Kidney (tissue), 22 donors: Measurements from ENCODE around the gene GJB2. TPM values are rescaled to one million over a fixed set of nuclear protein-coding genes. Genes with fewer than 3 reads are reported as not detected.
A peak's percentile ranks its signal among the peaks of the same experiment; 100 is the strongest.

Source experiments
- DNase-seq, 5 donors: peaks; one replicate each; pipeline ENCODE4 v3.0.0-alpha.2; 2013 to 2020
- FAIRE-seq: peaks from 2 replicates; lab custom pipeline; 2012; peaks lifted over from hg19 to GRCh38; lab: Jason Lieb, UNC
- H3K27ac ChIP-seq, 2 donors: one replicate each; pipeline ENCODE4 v1.7.0; 2013; ENCODE audit warnings: low read depth in 2 of 2, low read length in 2 of 2, inconsistent platforms in 1 of 2
- H3K27me3 ChIP-seq: one replicate; pipeline ENCODE4 v1.7.1; 2013; ENCODE audit warnings: low read length, inconsistent platforms; ENCODE audit not compliant: control insufficient read depth, insufficient read depth
- H3K36me3 ChIP-seq, 3 donors: one replicate each; pipeline versions ENCODE4 v1.7.0 to v1.7.1; 2013; ENCODE audit warnings: low read length in 3 of 3, control low read depth in 1 of 3, inconsistent platforms in 1 of 3; ENCODE audit not compliant: insufficient read depth in 3 of 3, control insufficient read depth in 2 of 3
- H3K4me1 ChIP-seq, 3 donors: one replicate each; pipeline versions ENCODE4 v1.7.0 to v1.7.1; 2013; ENCODE audit warnings: low read length in 3 of 3, inconsistent platforms in 1 of 3, low read depth in 1 of 3; ENCODE audit not compliant: control insufficient read depth in 2 of 3, insufficient read depth in 2 of 3
- H3K4me3 ChIP-seq, 3 donors: one replicate each; pipeline versions ENCODE4 v1.7.0 to v1.8.1; 2013; ENCODE audit warnings: low read length in 3 of 3, control low read depth in 1 of 3, inconsistent platforms in 1 of 3
- H3K9ac ChIP-seq, 3 donors: one replicate each; pipeline versions ENCODE4 v1.7.0 to v1.7.1; 2013; ENCODE audit warnings: low read length in 3 of 3, control low read depth in 1 of 3, inconsistent platforms in 1 of 3
- H3K9me3 ChIP-seq, 3 donors: one replicate each; pipeline versions ENCODE4 v1.7.0 to v1.7.1; 2013; ENCODE audit warnings: low read length in 3 of 3, control low read depth in 1 of 3, inconsistent platforms in 1 of 3; ENCODE audit not compliant: control insufficient read depth in 2 of 3, insufficient read depth in 1 of 3
- intact Hi-C: fragments of 100-400 bp; cut with DNase I; formaldehyde crosslinking; loops from one replicate; pipeline ENCODE4 v1.11.1; 2022
- long read RNA-seq, 10 donors: library from polyadenylated mRNA in 1 of 10; unstranded in 1 of 10; transcript quantifications; one replicate each; pipeline ENCODE4 v2.0.0 and lab custom pipeline, GENCODE V29; 2021 to 2026
- polyA plus RNA-seq: library from polyadenylated mRNA; stranded (reverse); fragments of 350-450 nt; fragmentation: Illumina TruSeq; extraction: RNeasy Lipid Tissue Mini Kit (QIAGEN cat#74804); gene quantifications from one replicate; pipeline ENCODE4 v1.2.3, GENCODE V29; 2014; ENCODE audit warnings: low read depth, low replicate concordance; ENCODE audit not compliant: insufficient read depth
- total RNA-seq: library from RNA; stranded (reverse); fragmentation: NEBNext Ultra II Directional; extraction: Animal tissue kit (Norgen Biotek cat#: 25700); gene quantifications from one replicate; pipeline ENCODE4 v1.2.1, GENCODE V29; 2021
- TF ChIP-seq, protein P1 (sequence below): IDR thresholded peaks from 3 replicates; pipeline ENCODE4 v1.5.1; 2012; ENCODE audit warnings: mild to moderate bottlenecking, moderate library complexity, borderline replicate concordance; ENCODE audit not compliant: insufficient read depth; ENCODE audit errors: extremely low read depth
- donor health status: control.
- donor health status: control.
- donor health status: control.
- donor health status: control.
- donor health status: control.
- donor health status: DM: yes; HTN: yes; CAD: no.
- donor health status: Normal renal cell carcinoma (clear cell type).

The GJB2 gene
- total RNA-seq: 5.0 TPM
- polyA plus RNA-seq: 13.1 TPM
- long read RNA-seq, donor 1, partial matches to known transcripts: 0 of 3 reads
- long read RNA-seq, donor 1, other reads (novel, unspliced or antisense): 0 of 3 reads
- long read RNA-seq, donor 2, partial matches to known transcripts: 0 of 4 reads
- long read RNA-seq, donor 2, other reads (novel, unspliced or antisense): 0 of 4 reads
- long read RNA-seq, donor 3, partial matches to known transcripts: 0 of 5 reads
- long read RNA-seq, donor 3, other reads (novel, unspliced or antisense): 0 of 5 reads
- long read RNA-seq, donor 4, partial matches to known transcripts: 0 of 3 reads
- long read RNA-seq, donor 4, other reads (novel, unspliced or antisense): 0 of 3 reads
- long read RNA-seq, donor 5: 0 reads
- long read RNA-seq, donor 6: 0 reads
- long read RNA-seq, donor 7, transcript GJB2-202 (2 exons, 2,290 nt): major isoform, 9 of 9 reads
- long read RNA-seq, donor 7, partial matches to known transcripts: 0 of 9 reads
- long read RNA-seq, donor 7, other reads (novel, unspliced or antisense): 0 of 9 reads
- long read RNA-seq, donor 8: 0 reads
- long read RNA-seq, donor 9, partial matches to known transcripts: 0 of 2 reads
- long read RNA-seq, donor 9, other reads (novel, unspliced or antisense): 0 of 2 reads
- long read RNA-seq, donor 10, partial matches to known transcripts: 0 of 4 reads
- long read RNA-seq, donor 10, other reads (novel, unspliced or antisense): 0 of 4 reads

DNA sequence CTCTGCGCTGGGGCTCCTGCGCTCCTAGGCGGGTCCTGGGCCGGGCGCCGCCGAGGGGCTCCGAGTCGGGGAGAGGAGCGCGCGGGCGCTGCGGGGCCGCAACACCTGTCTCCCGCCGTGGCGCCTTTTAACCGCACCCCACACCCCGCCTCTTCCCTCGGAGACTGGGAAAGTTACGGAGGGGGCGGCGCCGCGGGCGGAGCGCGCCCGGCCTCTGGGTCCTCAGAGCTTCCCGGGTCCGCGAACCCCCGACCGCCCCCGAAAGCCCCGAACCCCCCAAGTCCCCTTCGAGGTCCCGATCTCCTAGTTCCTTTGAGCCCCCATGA lies at the start of gene GJB2:
GJB2 (minus strand) TSS at position 103 of the 326 bp plus-strand sequence. CDS start 3,357 bp downstream, outside the sequence.
- Histone ChIP-seq H3K36me3 (no peaks in the 10 kb centered on the region), H3K9me3 (no peaks in the 10 kb centered on the region), H3K27me3 (peaks cover 24% of the 10 kb centered on the region), H3K27ac (peak within 1 kb of the TSS in 1 of 2 donors; percentile 72), H3K4me3 (peak within 1 kb of the TSS; percentile 34 to 70 (median 34)), H3K9ac (peak within 1 kb of the TSS in 1 of 3 donors; percentile 51), H3K4me1 (peaks cover 3 to 7% (median 4%) of the 10 kb centered on the region in 3 donors)
- DNase-seq: peak in 3 of 5 donors; percentile 29 to 75 (median 55)
- TF ChIP-seq, protein P1, sequence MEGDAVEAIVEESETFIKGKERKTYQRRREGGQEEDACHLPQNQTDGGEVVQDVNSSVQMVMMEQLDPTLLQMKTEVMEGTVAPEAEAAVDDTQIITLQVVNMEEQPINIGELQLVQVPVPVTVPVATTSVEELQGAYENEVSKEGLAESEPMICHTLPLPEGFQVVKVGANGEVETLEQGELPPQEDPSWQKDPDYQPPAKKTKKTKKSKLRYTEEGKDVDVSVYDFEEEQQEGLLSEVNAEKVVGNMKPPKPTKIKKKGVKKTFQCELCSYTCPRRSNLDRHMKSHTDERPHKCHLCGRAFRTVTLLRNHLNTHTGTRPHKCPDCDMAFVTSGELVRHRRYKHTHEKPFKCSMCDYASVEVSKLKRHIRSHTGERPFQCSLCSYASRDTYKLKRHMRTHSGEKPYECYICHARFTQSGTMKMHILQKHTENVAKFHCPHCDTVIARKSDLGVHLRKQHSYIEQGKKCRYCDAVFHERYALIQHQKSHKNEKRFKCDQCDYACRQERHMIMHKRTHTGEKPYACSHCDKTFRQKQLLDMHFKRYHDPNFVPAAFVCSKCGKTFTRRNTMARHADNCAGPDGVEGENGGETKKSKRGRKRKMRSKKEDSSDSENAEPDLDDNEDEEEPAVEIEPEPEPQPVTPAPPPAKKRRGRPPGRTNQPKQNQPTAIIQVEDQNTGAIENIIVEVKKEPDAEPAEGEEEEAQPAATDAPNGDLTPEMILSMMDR: no peak
- intact Hi-C loops: no loop called here
- FAIRE-seq: no peak

DNA sequence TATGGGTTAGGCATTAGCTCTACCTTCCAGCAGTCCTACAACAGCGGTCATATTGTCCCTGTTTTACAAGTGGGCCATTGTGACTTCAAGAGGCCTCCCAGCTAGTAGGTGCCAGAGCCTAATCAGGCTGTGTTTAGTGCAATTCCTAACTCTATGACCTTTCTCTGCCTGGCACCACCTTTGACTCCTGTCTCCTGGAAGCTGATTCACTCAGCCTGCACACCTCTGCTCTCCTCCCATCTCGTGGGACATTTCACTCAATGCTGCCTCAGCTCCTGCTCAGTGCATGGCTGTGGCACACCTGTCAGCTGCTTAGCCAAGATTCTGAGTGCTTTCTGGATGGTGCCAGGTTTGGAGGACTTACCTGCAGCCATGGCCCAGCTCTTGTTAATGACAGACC lies 48.9 kb upstream of the GJB2 start:
- DNase-seq: no peak
- H3K4me3 ChIP-seq: no peak overlapping the region
- no peaks in the 10 kb centered on the region for H3K36me3 ChIP-seq
- H3K4me1 ChIP-seq: no peaks in the 10 kb centered on the region
- TF ChIP-seq, protein P1: no peak
- H3K27me3 ChIP-seq: no peaks in the 10 kb centered on the region
- no peak overlapping the region for H3K27ac ChIP-seq
- no peak overlapping the region for H3K9ac ChIP-seq
- intact Hi-C loops: no loop called here
- FAIRE-seq: no peak
- H3K9me3 ChIP-seq: no peaks in the 10 kb centered on the region

DNA sequence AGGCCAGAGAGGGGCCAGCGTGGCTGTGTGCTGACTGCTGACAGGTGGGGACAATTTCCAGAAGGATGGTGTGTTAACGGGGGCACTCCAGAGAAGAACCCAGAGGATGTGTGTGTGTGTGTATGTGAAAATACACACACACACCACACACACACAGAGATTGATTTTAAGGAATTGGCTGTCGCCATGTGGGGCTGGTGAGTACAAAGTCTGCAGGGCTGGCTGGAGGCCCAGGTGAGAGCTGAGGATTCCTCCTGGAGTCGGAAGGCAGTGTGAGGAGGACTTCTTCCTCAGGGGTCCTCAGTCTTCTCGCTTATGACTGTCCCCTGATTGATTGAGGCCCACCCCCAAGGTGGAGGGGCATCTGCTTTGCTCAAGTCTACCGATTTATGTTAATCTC lies 47.0 kb upstream of the GJB2 start:
- Histone ChIP-seq H3K4me3 (no peak overlapping the region), H3K27me3 (no peaks in the 10 kb centered on the region), H3K27ac (no peak overlapping the region), H3K4me1 (no peaks in the 10 kb centered on the region), H3K9me3 (no peaks in the 10 kb centered on the region), H3K9ac (no peak overlapping the region), H3K36me3 (no peaks in the 10 kb centered on the region)
- FAIRE-seq: no peak
- TF ChIP-seq, protein P1: no peak
- intact Hi-C loops: no loop called here
- DNase-seq: no peak
